DMS79 treated with DMSO at 0.1 percent for 48 hours (cell line): ENCODE data around the gene ZBTB3.
"Not testable (repeated sequence)": the region's sequence is repeated elsewhere in the genome, so short reads cannot be mapped to it uniquely, and the experiment has no call there.

Experiments used
- DNase-seq: peaks from one replicate; lab custom pipeline; 2025; lab: John Stamatoyannopoulos, UW

ZBTB3 gene

DNA sequence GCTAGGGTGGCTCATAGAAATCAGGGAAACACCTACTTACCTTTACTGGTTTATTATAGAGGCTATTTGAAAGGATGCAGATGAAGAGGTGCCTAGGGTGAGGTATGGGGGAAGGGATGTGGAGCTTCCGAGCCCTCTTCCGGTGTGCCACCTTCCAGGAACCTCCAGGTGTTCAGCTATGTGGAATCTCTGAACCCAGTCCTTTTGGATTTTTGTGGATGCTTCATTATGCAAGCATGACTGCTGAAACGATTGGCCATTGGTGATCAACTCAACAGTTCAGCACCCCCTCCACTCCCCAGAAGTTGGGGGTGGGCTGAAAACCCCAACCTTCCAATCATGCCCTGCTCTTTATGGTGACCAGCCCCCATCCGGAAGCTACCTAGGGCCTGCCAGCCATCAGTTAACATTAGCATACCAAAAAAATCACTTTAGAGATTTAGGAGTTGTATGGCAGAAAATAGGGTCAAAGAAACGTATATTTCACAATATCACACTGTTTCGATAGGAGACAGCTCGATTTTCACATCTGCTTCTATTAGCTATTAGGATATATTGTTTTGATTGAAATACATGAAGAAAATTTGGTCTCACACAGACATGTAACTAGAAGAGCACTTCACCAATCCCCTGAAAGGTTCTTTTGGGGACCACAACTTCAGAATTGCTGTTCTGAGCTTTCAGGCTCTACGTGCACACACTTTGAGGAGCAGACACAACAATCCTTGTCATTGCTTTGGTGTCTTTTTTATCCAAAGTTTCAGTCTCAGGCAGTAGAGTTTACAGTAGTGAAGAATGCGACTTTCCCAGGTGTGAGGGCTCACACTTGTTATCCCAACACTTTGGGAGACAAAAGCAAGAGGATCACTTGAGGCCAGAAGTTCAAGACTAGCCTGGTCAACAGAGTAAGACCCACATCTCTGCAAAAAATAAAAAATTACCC is 4.2 kb upstream of the ZBTB3 start:
- no peak for DNase-seq

DNA sequence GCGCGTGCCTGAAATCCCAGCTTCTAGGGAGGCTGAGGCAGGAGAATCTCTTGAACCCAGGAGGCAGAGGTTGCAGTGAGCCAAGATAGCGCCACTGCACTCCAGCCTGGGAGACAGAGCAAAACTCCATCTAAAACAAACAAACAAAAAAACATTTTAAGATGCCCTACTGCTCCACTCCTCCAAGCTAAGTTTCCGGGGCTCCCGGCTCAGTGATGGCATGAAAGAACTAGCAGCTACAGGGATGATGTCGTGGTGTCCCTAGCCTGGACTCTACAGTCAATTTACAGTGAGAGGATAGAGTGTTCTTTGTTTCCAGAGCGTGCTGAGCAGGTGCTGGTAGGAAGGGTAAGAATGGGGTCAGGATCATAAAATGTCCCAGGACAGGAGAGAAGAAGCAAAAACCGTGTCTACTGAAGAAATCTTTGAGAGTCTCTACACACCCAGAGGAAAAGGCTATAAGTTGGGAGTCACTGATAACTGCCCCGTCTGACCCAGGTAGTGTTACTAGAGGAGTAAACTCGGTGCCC is 1.2 kb upstream of the ZBTB3 start:
- no peak for DNase-seq

DNA sequence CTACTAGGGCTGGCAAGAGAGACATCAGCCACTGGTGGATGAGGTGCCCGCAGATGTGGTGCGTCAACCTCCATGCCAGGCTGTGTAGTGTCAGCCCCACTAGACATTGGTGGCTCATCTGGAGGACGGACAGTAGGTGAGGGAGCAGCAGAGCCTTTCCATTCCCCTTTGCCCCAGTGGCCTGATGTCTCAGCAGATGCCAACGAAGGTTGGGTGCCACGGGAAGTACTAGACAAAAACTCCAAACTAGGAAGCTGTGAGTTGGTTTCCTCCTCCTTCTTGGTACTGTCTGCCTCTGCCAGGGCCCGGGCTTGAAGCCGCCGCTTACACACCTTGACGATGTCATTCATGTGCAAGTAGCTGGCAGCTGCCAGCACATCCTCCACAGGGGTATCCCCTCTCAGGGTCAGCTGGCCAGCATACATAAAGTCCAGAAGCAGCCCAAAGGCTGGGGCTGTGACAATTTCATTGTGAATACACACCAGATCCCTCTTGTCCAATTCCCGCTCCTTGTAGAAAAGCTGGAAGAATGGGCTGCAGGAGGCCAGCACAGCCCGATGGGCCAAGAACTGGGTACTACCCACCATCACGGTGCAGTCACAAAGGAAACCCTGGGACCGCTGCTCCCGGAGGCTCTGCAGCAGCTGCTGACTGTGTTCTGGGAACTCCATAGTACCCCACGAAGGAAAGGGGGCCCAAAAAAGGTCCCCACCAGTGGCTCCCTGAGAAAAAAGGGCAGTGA is 795 bp downstream of the ZBTB3 start:
- DNase-seq = no peak

GRCh38 chr11:62752177-62752785 is 1.7 kb downstream of the ZBTB3 start:
- DNase-seq = no peak

GRCh38 chr11:62749931-62750330 is 4.0 kb downstream of the ZBTB3 start:
- not testable (repeated sequence) for DNase-seq

DNA sequence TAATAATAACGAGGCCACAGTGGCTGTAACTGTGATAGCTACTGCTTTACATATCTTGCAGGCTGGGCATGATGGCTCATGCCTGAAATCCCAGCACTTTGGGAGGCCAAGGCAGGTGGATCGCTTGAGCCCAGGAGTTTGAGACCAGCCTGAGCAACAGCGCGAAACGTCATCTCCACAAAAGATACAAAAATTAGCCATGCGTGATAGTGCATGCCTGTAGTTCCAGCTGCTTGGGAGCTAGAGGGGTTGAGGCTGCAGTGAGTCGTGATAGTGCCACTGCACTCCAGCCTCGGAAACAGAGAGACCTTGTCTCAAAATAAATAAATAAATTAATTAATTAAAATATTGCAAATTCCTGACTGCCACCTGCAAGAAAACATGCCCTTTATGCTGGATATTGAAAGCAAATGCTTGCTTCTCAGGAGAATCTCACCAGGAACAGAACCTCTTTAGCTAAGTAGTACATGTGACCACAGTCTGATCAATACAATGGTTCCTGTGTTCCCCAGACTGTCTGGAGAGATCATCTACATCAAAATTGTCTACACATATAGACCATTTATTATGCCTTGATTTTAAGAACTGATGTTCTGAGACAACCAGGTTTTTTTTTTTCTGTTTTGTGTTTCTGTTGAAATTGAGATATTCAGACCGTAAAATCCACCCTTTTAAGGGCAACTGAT is 6.3 kb downstream of the ZBTB3 start:
- no peak for DNase-seq

GRCh38 chr11:62737196-62737595 is 16.8 kb downstream of the ZBTB3 start:
- DNase-seq = no peak

DNA sequence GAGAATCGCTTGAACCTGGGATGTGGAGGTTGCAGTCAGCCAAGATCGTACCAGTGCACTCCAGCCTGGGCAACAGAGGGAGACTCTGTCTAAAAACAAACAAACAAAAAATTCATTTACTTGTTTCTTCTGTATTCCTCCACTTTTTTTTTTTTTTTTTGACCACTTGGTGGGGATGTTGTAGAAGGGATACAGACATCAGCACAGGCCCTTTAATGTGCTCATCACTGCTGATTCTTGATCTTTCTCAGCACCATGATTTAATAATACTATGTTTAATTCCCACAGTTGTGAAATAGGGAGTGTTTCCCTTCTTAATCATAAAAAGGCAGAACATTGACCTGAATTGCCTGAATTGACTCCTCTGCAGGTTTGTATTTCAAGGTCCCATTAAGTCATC is 21.1 kb downstream of the ZBTB3 start:
- DNase-seq = no peak

GRCh38 chr11:62730076-62730475 is 23.9 kb downstream of the ZBTB3 start:
- DNase-seq = not testable (repeated sequence)

GRCh38 chr11:62728171-62728988 is 25.6 kb downstream of the ZBTB3 start, which contains the start of gene TTC9C:
TTC9C (plus strand) TSS chr11:62728486; CDS start chr11:62728849, 363 bp downstream.
- peak; percentile 82 for DNase-seq

GRCh38 chr11:62727872-62728170 is 26.1 kb downstream of the ZBTB3 start:
- DNase-seq = peak; percentile 98

- DNase-seq = peak; percentile 98
Observed at GRCh38 chr11:62727165-62727871, 26.6 kb downstream of the ZBTB3 start, which contains the start of gene HNRNPUL2. HNRNPUL2 (minus strand) TSS chr11:62727457; CDS start chr11:62727156, 301 bp downstream.

DNA sequence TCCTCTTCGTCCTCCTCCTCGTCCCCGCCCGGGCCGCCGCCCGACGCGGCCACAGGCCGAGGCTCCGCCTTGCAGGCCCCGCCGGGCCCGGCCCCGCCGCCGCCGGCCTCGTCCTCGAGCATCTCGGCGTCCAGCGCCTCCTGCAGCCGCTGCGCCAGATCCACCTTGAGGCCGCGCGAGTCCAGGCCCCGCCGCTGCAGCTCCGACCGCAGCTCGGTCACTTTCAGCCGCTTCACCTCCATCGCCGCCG is 27.1 kb downstream of the ZBTB3 start:
- no peak for DNase-seq

DNA sequence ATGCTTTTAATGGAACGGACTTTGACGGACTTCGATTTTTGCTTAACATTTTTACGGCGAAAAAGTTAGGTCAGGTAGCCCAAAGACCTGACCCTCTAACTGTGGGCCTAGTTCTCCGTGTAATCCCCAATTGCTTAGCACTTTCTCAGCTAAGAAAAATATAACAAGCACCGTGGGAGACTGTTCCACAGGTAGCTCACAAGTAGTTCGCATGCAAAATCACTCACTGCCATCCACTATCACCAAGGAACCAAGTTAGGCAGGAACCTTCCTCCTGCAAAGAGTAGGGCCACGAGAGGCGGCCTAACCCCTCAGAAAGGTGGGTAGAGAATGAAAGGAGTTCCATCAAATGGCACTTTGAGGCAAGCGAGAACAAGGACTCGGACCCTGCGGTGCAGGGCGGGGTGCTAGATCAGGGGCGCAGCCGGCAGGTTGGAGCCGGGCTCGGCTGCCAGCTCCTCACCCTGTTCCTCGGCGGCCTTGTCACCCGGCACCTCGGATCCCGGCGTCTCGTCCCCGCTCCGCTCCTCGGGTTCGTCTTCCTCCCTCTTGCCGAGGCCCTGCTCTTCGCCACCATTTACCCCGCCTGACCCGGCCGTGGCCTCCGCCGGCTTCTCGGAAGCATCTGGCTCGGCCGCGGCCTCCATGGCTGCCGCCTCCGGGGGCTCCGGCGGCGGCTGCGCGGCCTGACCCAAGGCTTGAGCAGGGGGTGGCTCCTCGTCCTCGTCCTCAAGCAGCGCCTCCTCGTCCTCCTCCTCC is 27.6 kb downstream of the ZBTB3 start:
- no peak for DNase-seq

- no peak for DNase-seq
Observed at GRCh38 chr11:62725646-62726045, 28.3 kb downstream of the ZBTB3 start.

DNA sequence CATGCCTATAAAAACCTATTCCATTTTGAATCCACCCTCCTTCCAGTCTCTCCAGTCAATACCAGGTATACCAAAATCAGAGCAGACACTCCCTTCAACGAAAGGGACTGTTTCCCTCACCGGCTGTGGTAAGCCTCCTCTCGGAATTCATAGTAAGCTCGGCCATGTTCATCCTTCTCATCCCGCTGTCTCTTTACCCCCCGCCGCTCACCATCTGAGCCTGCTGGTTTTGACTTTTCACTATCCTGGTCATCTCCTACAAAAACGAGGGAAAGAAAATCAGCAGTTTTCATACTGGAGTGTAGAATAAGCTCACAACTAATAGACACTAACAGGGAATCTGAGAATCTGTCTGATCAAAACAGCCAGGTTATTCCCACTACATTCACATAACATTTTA is 29.8 kb downstream of the ZBTB3 start:
- DNase-seq = no peak

DNA sequence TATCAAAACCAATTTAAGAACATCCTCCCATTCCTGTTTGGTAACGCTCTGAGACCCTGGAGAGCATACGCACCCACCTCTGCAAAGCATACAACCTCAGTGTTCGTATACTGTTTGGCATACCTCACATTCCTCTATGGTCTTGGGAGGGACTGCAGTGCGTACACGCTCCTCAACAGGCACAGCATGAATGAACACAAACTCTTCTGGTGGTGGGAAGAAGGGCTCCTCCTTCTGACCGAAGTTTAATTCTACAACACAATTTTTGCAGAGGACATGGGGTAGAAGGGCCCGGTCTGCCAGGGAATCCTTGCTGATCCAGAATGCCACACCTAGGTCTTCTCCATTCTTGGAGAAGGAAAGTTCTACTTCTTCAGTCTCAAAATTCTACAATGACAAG is 32.0 kb downstream of the ZBTB3 start:
- no peak for DNase-seq

DNA sequence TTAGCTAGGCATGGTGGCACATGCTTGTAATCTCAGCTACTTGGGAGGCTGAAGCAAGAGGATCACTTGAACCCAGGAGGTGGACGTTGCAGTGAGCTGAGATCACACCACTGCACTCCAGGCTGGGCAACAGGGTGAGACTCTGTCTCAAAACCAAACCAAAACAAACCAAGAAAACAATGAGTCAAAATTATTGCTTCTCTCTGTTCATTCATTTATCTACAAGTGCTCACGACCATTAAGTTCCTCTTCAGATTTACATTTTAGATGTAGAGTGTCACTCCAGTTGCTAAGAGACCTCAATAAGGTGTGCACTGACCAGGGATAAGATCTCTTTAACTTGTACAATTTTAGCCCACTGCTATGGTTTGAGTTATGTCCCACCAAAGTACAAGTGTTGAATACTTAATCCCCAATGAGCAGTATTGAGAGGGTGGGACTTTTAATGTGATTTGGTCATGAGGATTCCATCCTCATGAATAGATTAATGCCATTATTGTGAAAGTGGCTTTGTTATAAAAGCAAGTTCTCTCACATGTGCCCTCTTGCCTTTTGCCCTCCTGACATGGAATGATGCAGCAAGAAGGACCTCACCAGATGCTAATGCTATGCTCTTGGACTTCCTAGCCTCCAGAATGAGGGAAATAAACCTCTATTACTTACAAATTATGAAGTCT is 34.5 kb downstream of the ZBTB3 start:
- DNase-seq = no peak

GRCh38 chr11:62716816-62717215 is 37.1 kb downstream of the ZBTB3 start:
- no peak for DNase-seq
